Esophagus muscularis mucosa (tissue), 4 donors: ENCODE results near the gene KCNQ1. TPM values are rescaled to one million over a fixed set of nuclear protein-coding genes. Genes with fewer than 3 reads are reported as not detected.

Experiments
- DNase-seq: peaks from one replicate; pipeline ENCODE4 v3.0.0-alpha.2; 2017; ENCODE audit errors: extremely low spot score
- H3K27ac ChIP-seq, 4 donors: fragments of 200-600 bp; sonication (generic); replicated peaks in 1 of 4; 1 replicate in 3 of 4; 2 replicates in 1 of 4; pipeline ENCODE4 v1.5.1; 2016 to 2019; ENCODE audit warnings: mild to moderate bottlenecking in 1 of 4
- H3K27me3 ChIP-seq, 4 donors: fragments of 200-600 bp; sonication (generic); one replicate each; pipeline versions ENCODE4 v1.5.1 to v1.6.0; 2016 to 2019
- H3K36me3 ChIP-seq, 4 donors: fragments of 200-600 bp; sonication (generic); one replicate each; pipeline ENCODE4 v1.5.1; 2016 to 2019
- H3K4me1 ChIP-seq, 4 donors: fragments of 200-600 bp; sonication (generic); one replicate each; pipeline ENCODE4 v1.5.1; 2016 to 2019
- H3K4me3 ChIP-seq, 4 donors: fragments of 200-600 bp; sonication (generic); 1 replicate in 2 of 4; 2 replicates in 2 of 4; pipeline ENCODE4 v1.5.1; 2016 to 2019; ENCODE audit warnings: mild to moderate bottlenecking in 4 of 4, moderate library complexity in 1 of 4
- H3K9me3 ChIP-seq, 4 donors: fragments of 200-600 bp; sonication (generic); 1 replicate in 3 of 4; 2 replicates in 1 of 4; pipeline ENCODE4 v1.5.1; 2016 to 2019
- EP300 ChIP-seq: sonication (generic); formaldehyde crosslinking; IDR thresholded peaks from one replicate; pipeline ENCODE4 v1.6.1; 2017; ENCODE audit warnings: antibody characterized with exemption
- POLR2A ChIP-seq: fragments of 450-650 bp; IDR thresholded peaks from one replicate; pipeline ENCODE4 v1.6.1; 2017; ENCODE audit warnings: antibody characterized with exemption, moderate library complexity, mild to moderate bottlenecking, low read depth
- POLR2AphosphoS5 ChIP-seq, 2 donors: sonication (generic); formaldehyde crosslinking; IDR thresholded peaks; one replicate each; pipeline ENCODE4 v1.6.1; 2017; ENCODE audit warnings: antibody characterized with exemption in 2 of 2
- WGBS: methylation state at CpG from one replicate; pipeline ENCODE4 v1.1.5; 2018; 5-methylcytosine and 5-hydroxymethylcytosine counted together
- intact Hi-C: fragments of 100-400 bp; cut with DNase I; formaldehyde crosslinking; loops from one replicate; pipeline ENCODE4 v1.15.1; 2023
- total RNA-seq, 4 donors: library from RNA; depleted of rRNA; stranded (reverse); fragments of >200 nt; gene quantifications; one replicate each; pipeline versions ENCODE4 v1.1.0 to v1.2.1, GENCODE V29; 2016
- TF ChIP-seq, protein P1 (sequence below), 3 experiments: fragments of 200-600 bp in 2 of 3; fragments of 450-650 bp in 1 of 3; sonication (generic) in 2 of 3; IDR thresholded peaks; one replicate each; pipeline ENCODE4 v1.5.1; 2017 to 2019; ENCODE audit warnings: antibody characterized with exemption in 3 of 3, mild to moderate bottlenecking in 2 of 3, moderate library complexity in 1 of 3

The KCNQ1 gene
- total RNA-seq, 4 donors from 2014 or later = 2.1 to 5.9 (median 4.3) TPM

DNA sequence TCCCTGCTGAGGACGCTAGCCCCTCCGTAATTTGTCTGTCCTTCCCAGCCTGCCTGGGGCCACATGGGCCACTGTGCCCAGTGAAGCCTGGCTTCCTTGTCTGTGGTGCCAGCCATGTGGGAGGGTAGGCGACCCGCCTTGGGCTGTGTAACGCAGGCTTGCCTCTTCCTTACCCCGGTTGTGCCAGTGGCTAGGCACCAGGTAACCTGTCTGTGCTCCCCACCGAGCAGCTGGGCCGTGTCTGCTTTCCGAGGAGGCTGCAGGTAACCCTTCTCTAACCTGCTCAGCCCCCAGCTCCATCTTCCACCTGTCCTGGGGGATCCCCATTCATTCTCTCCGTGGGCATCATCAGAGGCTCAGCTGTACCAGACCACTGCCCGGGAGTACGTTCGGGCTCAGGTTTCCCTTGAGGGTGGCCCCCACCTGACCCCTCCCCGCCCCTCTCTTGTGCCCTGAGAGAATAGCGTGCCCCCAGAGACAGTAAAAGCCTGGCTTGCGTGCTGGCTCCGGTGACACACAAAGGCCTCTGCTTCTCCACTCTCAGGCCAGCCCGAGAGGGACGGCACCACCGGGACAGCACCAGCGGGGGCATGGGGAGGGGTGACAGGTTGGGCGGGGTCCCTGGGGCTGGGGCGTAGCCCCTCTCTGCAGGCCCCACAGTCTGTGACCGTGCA lies 361.7 kb downstream of the KCNQ1 start:
- 81% methylated on average over 16 of the region's 24 CpGs for WGBS
- intact Hi-C loops = no loop called here
- Histone ChIP-seq H3K9me3 (no peaks in the 10 kb centered on the region), H3K4me3 (no peak overlapping the region), H3K27ac (peak overlapping the region; percentile 78 to 88 (median 84)), H3K36me3 (no peaks in the 10 kb centered on the region), H3K27me3 (no peaks in the 10 kb centered on the region), H3K4me1 (peaks cover 30 to 52% (median 49%) of the 10 kb centered on the region in 4 donors)
- TF ChIP-seq EP300 (no peak), POLR2A (no peak), POLR2AphosphoS5 (IDR thresholded peaks at IDR 0.05) (no peak)
- TF ChIP-seq, protein P1, sequence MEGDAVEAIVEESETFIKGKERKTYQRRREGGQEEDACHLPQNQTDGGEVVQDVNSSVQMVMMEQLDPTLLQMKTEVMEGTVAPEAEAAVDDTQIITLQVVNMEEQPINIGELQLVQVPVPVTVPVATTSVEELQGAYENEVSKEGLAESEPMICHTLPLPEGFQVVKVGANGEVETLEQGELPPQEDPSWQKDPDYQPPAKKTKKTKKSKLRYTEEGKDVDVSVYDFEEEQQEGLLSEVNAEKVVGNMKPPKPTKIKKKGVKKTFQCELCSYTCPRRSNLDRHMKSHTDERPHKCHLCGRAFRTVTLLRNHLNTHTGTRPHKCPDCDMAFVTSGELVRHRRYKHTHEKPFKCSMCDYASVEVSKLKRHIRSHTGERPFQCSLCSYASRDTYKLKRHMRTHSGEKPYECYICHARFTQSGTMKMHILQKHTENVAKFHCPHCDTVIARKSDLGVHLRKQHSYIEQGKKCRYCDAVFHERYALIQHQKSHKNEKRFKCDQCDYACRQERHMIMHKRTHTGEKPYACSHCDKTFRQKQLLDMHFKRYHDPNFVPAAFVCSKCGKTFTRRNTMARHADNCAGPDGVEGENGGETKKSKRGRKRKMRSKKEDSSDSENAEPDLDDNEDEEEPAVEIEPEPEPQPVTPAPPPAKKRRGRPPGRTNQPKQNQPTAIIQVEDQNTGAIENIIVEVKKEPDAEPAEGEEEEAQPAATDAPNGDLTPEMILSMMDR (IDR thresholded peaks at IDR 0.05) = no peak
- DNase-seq = no peak

DNA sequence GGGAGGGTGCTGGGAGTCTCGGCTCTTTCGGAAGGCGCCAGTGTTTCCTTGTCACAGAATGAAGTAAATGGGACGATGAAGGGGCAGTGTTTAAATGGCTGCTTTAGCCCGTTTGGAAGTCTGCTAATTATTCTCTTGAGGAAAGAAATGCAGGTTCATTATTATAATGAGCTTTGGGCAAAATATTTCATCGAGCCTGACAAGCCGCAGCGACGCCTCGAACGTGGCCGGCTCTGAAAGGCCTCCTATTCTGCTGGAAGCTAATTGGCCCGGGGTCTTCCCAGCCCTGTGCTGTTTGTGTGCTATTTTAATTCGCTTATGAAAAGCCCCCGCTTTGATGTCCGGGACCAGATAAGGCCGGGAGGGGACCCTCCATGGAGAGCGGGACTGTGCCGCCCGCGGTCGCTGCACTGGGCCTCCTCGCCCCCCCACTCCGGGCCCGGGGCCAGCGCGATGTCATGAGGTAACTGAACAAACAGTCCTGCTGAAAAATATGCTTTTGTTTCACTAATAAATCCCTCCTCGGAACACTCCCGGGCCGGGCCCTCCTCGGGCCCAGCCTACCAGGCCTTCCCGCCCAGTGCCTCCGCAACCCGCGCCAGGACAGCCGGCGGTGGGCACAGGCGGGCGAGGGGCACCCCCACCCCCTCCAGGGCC lies 362.3 kb downstream of the KCNQ1 start:
- Histone ChIP-seq H3K4me1 (peaks cover 36 to 58% (median 56%) of the 10 kb centered on the region in 4 donors), H3K4me3 (peak overlapping the region; percentile 15 to 43 (median 31)), H3K27me3 (no peaks in the 10 kb centered on the region), H3K27ac (peak overlapping the region; percentile 78 to 88 (median 84)), H3K9me3 (no peaks in the 10 kb centered on the region), H3K36me3 (no peaks in the 10 kb centered on the region)
- intact Hi-C loops = no loop called here
- WGBS = 29% methylated on average over 23 of the region's 39 CpGs
- DNase-seq = peak; percentile 94
- TF ChIP-seq POLR2A (no peak), POLR2AphosphoS5 (IDR thresholded peaks at IDR 0.05) (peak; percentile 69 to 80)

DNA sequence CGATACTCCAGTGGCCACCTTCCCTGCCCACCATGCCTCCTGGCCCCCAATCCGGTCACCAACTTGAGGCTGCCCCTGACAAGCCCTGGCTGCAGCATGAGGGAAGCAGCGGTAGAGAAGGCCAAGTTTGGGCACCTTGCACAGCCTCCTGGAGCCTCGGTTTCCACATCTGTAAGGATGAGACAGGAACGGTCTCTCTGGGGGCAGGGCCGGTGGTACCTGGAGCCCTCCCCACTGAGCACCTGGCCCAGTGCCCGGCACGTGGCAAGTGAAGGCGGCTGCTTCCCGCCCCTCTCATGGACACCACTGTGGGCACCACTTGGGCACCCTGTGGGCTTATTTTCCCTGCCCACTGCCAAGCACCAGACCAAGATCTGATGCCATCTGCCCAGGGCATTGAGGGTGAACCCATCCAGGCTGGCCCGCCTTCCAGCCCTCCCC lies 363.0 kb downstream of the KCNQ1 start:
- Histone ChIP-seq H3K27ac (peak overlapping the region; percentile 78 to 88 (median 84)), H3K36me3 (no peaks in the 10 kb centered on the region), H3K9me3 (no peaks in the 10 kb centered on the region), H3K4me1 (peaks cover 43 to 65% (median 63%) of the 10 kb centered on the region in 4 donors), H3K27me3 (no peaks in the 10 kb centered on the region), H3K4me3 (peak overlapping the region; percentile 15 to 43 (median 31))
- intact Hi-C loops = no loop called here
- no peak for DNase-seq
- TF ChIP-seq EP300 = no peak
- TF ChIP-seq, protein P1 (IDR thresholded peaks at IDR 0.05) = no peak
- TF ChIP-seq POLR2AphosphoS5 (IDR thresholded peaks at IDR 0.05) = no peak
- no peak for TF ChIP-seq POLR2A
- WGBS = 50% methylated on average over 1 of the region's 11 CpGs

DNA sequence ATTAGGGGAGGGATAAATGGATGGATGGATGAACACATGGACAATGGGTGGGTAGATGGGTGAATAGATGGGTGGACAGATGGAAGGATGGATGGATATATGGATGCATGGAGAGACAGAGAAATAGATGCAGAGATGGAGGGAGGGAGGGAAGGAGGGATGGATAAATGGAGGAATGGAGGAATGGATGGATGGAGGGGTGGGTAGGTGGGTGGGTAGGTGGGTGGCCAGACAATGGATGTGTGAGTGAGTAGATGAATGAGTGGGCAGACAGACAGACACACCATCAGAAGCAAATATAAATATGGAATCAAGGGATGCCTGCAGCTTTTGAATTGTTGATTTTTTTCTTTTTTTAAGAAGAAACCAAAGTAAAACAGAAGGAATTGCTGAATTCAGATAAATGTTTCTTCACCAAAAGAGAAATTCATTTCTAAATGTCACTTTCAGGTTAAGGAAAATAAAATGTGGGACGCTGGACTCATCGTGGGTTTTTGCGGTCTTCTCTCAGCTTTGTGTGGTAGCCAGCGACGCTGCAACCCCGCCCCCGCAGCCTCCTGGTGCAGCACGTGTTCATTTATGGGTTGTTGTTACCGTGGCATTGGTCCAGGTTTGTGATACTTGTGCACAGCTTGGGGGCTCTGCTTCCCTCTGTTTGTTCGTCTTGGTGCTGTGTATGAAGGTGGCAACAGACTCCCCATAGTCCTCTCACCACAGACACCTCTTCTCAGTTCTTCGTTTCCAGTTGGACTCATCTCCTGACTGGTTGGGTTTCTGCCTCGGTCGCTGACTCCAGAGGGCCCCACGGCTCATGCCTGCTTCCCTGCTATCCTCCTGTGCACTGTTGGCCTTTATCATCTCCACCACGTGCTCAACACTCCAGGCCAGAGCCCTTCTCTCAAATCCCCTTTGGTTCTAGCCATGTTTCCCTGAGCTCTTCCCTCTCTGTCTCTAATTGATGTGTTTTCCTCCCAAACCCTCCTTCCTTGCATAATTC lies 364.3 kb downstream of the KCNQ1 start:
- H3K27me3 ChIP-seq = no peaks in the 10 kb centered on the region
- no peak overlapping the region for H3K27ac ChIP-seq
- intact Hi-C loops = no loop called here
- H3K9me3 ChIP-seq = no peaks in the 10 kb centered on the region
- DNase-seq = no peak
- H3K4me1 ChIP-seq = peaks cover 46 to 69% (median 67%) of the 10 kb centered on the region in 4 donors
- WGBS = 90% methylated on average over 15 of the region's 15 CpGs
- H3K4me3 ChIP-seq = no peak overlapping the region
- H3K36me3 ChIP-seq = no peaks in the 10 kb centered on the region
- TF ChIP-seq, protein P1 (IDR thresholded peaks at IDR 0.05) = no peak
- TF ChIP-seq EP300 (no peak), POLR2A (no peak), POLR2AphosphoS5 (IDR thresholded peaks at IDR 0.05) (no peak)

DNA sequence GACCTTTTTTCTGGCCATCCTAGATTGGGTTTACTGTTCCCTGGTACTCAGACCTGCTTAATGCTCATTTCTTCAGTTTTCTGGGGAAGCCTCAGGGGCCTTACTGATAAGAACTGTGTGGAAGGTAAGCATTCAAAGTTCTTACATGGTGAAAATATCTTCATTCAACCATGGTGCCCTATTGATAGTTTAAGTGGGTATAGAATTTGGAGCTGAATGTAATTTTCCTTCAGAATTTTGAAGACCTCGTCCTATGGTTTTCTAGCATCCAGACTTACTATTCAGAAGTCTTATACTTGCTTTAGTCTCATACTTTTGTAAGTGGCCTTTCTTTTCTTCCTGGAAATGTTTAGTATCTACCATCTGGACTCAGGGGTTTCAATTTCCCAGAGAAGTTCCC lies 365.0 kb downstream of the KCNQ1 start:
- H3K27me3 ChIP-seq = no peaks in the 10 kb centered on the region
- H3K36me3 ChIP-seq = no peaks in the 10 kb centered on the region
- H3K4me3 ChIP-seq = no peak overlapping the region
- TF ChIP-seq POLR2A (no peak), POLR2AphosphoS5 (IDR thresholded peaks at IDR 0.05) (no peak), EP300 (no peak)
- TF ChIP-seq, protein P1 (IDR thresholded peaks at IDR 0.05) = no peak
- WGBS = 100% methylated on average over 1 of the region's 1 CpG
- H3K27ac ChIP-seq = no peak overlapping the region
- H3K9me3 ChIP-seq = no peaks in the 10 kb centered on the region
- H3K4me1 ChIP-seq = peaks cover 46 to 65% (median 63%) of the 10 kb centered on the region in 4 donors
- intact Hi-C loops = no loop called here
- no peak for DNase-seq
